HG03060 (cell line): Measurements from ENCODE around the gene SDC1.

ENCODE experiments used
- ATAC-seq: cut with Tn5 transposase; IDR thresholded peaks from one replicate; pipeline ENCODE4 v1.9.1; 2021; ENCODE audit warnings: low read depth, moderate number of reproducible peaks; ENCODE audit not compliant: unreplicated experiment

SDC1 gene

DNA sequence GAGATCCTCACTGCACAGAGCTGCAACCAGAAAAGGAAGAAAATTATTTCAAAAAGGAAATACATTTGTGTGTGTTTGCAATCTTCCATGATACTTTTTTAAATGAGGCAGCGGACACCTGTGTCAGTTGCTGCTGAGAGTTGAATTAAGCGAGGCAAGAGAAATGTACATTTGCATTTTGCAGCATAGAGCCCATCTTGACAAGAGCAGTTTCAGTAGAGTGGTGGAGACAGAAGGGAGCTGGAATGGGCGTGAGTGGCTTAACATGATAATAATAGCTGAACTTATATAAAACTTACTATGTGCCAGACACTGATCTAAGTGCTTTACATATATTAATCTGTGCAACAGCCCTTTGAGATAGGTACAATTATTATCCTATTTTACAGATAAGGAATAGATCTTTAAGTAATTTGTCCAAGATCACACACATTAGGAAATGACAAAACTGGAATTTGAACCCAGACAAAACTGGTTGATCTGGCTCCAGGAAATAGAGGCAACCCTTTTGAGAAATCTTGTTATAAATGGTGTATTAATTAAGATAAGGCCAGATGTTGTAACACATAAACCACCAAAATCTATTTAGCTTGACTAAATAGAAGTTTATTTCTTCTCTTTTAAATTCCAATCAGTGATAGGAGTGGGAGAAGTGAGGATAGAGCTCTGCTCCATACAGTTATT is 68.7 kb downstream of the SDC1 start:
- ATAC-seq = no peak

DNA sequence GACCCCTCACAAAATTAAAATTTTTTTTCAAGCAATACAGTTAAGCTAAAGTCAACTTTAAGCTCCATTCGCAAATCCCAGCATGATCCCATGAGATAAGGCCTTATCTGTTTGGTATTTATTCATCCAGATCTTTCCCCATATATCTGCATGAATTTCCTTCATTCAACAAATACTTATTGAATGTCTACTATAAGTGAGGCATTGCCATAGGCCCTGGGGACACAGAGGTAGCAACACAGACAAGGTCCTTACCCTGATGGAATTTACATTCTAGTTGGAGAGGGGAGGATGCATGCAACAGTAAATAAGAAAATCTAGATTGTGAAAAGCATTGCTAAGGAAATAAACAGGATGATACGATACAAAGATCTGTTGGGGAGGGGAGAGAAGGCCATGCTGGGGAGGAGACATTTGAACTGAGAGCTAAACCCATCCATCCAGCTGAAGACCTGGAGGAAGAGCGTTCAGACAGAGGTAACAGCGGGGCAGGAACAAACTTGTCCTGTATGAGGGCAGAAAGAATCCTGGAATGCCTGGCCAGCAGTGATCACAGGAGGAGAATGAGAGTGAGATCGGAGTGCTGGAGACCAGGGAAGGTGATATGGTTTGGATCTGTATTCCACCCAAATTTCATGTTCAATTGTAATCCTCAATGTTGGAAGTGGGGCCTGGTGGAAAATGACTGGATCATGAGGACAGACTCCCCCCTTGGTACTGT is 71.6 kb downstream of the SDC1 start:
- ATAC-seq = no peak

DNA sequence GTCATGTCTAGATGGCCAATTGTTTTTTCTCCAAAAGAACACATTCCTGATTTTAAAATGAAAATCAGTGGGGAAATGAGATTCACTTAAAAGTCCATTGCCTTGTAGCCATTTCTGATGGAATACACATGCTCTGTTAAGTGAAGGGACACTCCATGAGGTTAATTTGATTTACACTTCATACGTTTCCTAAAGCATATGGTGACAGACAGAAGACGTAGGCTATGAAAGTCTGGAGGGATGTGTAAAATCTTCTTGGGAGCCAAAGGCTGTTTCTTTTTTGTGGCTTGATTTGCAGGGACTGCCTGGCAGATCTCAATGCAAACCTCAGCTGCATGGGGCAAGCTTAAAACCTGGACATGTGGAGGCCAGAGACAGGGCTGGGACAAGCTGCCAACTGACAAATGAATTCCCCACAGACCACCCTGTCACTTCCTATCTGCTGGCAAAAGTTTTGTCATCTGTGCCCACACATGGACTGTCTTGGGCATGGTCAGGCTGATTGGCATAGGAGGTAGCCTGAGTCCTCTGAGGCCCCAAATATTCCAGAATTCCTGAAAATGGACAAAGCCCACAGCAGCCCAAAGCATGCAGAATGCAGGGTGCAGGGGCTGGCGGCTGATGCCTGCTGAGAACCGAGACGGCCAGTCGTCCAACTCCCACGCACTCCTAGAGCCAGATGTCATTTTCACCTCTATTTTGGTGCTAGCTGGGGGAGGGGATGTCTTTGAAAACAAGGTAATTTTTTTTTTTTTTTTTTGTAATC is 73.9 kb downstream of the SDC1 start:
- ATAC-seq = no peak
